Testis (tissue), 5 donors: ENCODE measurements around the gene IFI44. TPM values are rescaled to one million over a fixed set of nuclear protein-coding genes. Genes with fewer than 3 reads are reported as not detected.

ENCODE experiments used
- DNase-seq: peaks from one replicate; pipeline ENCODE4 v3.0.0-alpha.2; 2019
- H3K27ac ChIP-seq, 2 donors: fragments of 200-600 bp; sonication (generic); one replicate each; pipeline ENCODE4 v1.5.1; 2019
- H3K27me3 ChIP-seq: fragments of 200-600 bp; sonication (generic); one replicate; pipeline ENCODE4 v1.5.1; 2019
- H3K36me3 ChIP-seq: fragments of 200-600 bp; sonication (generic); one replicate; pipeline ENCODE4 v1.5.1; 2017; ENCODE audit warnings: low read depth; ENCODE audit errors: missing control alignments
- H3K4me1 ChIP-seq: fragments of 200-600 bp; sonication (generic); one replicate; pipeline ENCODE4 v1.5.1; 2019
- H3K4me3 ChIP-seq, 2 donors: fragments of 200-600 bp; sonication (generic); one replicate each; pipeline ENCODE4 v1.5.1; 2017 to 2019
- H3K9me3 ChIP-seq: fragments of 200-600 bp; sonication (generic); one replicate; pipeline ENCODE4 v1.5.1; 2017
- POLR2A ChIP-seq: fragments of 450-650 bp; IDR thresholded peaks from one replicate; pipeline ENCODE4 v1.6.1; 2017; ENCODE audit warnings: antibody characterized with exemption, mild to moderate bottlenecking, moderate library complexity
- WGBS, 2 donors: methylation state at CpG; one replicate each; pipeline ENCODE4 v1.1.5; 2018; 5-methylcytosine and 5-hydroxymethylcytosine counted together
- intact Hi-C: fragments of 100-400 bp; cut with DNase I; formaldehyde crosslinking; loops from one replicate; pipeline ENCODE4 v1.15.1; 2023; ENCODE audit warnings: low total_unique reads
- long read RNA-seq, 2 donors: transcript quantifications; one replicate each; lab custom pipeline, GENCODE V29; 2026
- polyA plus RNA-seq: library from polyadenylated mRNA; stranded (reverse); fragments of 350-450 nt; fragmentation: Illumina TruSeq; extraction: RNeasy Lipid Tissue Mini Kit (QIAGEN cat#74804); gene quantifications from one replicate; pipeline ENCODE4 v1.2.3, GENCODE V29; 2014; ENCODE audit warnings: low read depth, low replicate concordance; ENCODE audit not compliant: insufficient read depth
- total RNA-seq, 2 donors: library from RNA; depleted of rRNA; stranded (reverse); fragments of >200 nt; gene quantifications; one replicate each; pipeline ENCODE4 v1.2.3, GENCODE V29; 2016
- TF ChIP-seq, protein P1 (sequence below), 3 experiments: fragments of 450-650 bp in 2 of 3; fragments of 200-600 bp in 1 of 3; sonication (generic) in 1 of 3; IDR thresholded peaks; one replicate each; pipeline ENCODE4 v1.5.1; 2016 to 2019; ENCODE audit warnings: antibody characterized with exemption in 3 of 3, mild to moderate bottlenecking in 2 of 3, moderate library complexity in 1 of 3

IFI44 gene, protein sequence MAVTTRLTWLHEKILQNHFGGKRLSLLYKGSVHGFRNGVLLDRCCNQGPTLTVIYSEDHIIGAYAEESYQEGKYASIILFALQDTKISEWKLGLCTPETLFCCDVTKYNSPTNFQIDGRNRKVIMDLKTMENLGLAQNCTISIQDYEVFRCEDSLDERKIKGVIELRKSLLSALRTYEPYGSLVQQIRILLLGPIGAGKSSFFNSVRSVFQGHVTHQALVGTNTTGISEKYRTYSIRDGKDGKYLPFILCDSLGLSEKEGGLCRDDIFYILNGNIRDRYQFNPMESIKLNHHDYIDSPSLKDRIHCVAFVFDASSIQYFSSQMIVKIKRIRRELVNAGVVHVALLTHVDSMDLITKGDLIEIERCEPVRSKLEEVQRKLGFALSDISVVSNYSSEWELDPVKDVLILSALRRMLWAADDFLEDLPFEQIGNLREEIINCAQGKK
- total RNA-seq, result 10 to 100 TPM; 12.3 to 17.7 TPM
- polyA plus RNA-seq, result 7.5 TPM
- long read RNA-seq, donor 1, partial matches to known transcripts, result 16 of 19 reads
- long read RNA-seq, donor 1, other reads (novel, unspliced or antisense), result 0 of 19 reads
- long read RNA-seq, donor 2, partial matches to known transcripts, result 0 of 3 reads
- long read RNA-seq, donor 2, other reads (novel, unspliced or antisense), result 0 of 3 reads

DNA sequence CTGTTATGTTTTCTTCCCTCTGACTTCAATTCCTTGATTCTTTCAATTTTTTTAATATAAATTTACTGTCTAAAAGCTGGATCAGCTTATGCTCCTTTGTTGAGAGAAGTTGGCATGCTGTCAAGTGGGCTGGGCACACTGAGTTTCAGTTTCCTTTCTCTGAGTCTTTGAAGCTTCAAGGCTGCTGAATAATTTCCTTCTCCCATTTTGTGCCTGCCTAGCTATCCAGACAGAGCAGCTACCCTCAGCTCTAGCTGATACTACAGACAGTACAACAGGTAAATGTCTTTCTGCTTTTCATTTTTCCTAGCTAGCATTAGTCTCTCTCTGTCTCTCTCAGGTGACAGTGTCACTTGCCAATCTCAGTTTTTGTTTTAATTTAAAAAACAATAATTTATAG, at the start of gene IFI44:
Gene IFI44, plus strand, starts transcription at position 204 of the 400 bp plus-strand sequence. CDS start 365 bp downstream, outside the sequence.
- intact Hi-C loops, result no loop called here
- TF ChIP-seq POLR2A, result no peak
- TF ChIP-seq, protein P1, sequence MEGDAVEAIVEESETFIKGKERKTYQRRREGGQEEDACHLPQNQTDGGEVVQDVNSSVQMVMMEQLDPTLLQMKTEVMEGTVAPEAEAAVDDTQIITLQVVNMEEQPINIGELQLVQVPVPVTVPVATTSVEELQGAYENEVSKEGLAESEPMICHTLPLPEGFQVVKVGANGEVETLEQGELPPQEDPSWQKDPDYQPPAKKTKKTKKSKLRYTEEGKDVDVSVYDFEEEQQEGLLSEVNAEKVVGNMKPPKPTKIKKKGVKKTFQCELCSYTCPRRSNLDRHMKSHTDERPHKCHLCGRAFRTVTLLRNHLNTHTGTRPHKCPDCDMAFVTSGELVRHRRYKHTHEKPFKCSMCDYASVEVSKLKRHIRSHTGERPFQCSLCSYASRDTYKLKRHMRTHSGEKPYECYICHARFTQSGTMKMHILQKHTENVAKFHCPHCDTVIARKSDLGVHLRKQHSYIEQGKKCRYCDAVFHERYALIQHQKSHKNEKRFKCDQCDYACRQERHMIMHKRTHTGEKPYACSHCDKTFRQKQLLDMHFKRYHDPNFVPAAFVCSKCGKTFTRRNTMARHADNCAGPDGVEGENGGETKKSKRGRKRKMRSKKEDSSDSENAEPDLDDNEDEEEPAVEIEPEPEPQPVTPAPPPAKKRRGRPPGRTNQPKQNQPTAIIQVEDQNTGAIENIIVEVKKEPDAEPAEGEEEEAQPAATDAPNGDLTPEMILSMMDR (IDR thresholded peaks at IDR 0.05), result no peak
- no peaks in the 10 kb centered on the region for H3K27me3 ChIP-seq
- H3K36me3 ChIP-seq, result no peaks in the 10 kb centered on the region
- H3K9me3 ChIP-seq, result no peaks in the 10 kb centered on the region
- H3K27ac ChIP-seq, result peak within 1 kb of the TSS in 1 of 2 donors; percentile 81
- H3K4me3 ChIP-seq, result peak within 1 kb of the TSS; percentile 8 to 44
- peaks cover 3% of the 10 kb centered on the region for H3K4me1 ChIP-seq
- peak; percentile 91 for DNase-seq

DNA sequence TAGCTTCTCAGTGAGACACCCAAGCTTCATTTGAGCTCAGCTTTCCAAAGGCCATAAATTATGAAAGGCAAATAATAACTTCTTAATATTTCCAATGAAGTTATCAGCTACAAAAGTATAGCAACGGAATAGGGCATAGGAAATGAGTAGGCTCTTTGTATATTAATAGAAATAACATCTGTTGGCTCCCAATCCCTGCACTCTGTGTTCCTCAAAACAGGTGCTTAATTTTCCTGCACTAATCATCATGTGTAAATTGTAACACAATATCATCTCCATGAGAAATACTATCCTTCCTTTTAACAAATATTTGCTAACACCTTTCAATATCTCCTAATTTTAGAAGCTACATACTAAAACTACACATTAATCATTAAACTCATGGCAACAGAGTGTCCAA, 48.6 kb upstream of the IFI44 start:
- 36 to 42% methylated on average over 1 of the region's 1 CpG for WGBS, 2 donors
- intact Hi-C loops, result no loop called here
- Histone ChIP-seq H3K27me3 (no peaks in the 10 kb centered on the region), H3K4me3 (no peak overlapping the region), H3K9me3 (no peaks in the 10 kb centered on the region), H3K27ac (no peak overlapping the region), H3K4me1 (no peaks in the 10 kb centered on the region), H3K36me3 (no peaks in the 10 kb centered on the region)
- DNase-seq, result no peak
- no peak for TF ChIP-seq POLR2A
- TF ChIP-seq, protein P1 (IDR thresholded peaks at IDR 0.05), result no peak

DNA sequence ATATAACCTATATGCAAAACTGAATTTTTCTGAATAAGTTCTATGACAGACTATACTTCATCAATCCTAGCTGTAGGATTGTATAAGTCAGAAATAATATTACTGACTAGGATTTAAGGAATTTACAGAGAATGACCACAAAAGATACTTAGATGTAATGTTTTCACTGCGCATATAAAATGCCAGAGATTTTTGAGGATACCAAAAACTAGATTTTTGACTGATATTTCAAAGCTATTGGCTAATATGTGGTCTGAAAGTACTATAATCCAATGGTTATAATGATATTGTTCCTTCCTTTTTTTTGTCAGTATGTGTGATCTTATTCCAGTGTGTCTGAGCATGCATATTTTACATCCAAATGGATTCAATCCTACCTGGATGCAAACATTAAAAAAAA, 46.4 kb upstream of the IFI44 start:
- intact Hi-C loops, result no loop called here
- no peaks in the 10 kb centered on the region for H3K9me3 ChIP-seq
- no peak overlapping the region for H3K27ac ChIP-seq
- H3K36me3 ChIP-seq, result no peaks in the 10 kb centered on the region
- TF ChIP-seq POLR2A, result no peak
- TF ChIP-seq, protein P1 (IDR thresholded peaks at IDR 0.05), result no peak
- no peaks in the 10 kb centered on the region for H3K27me3 ChIP-seq
- 98% methylated on average over 1 of the region's 1 CpG for WGBS, 2 donors
- DNase-seq, result no peak
- H3K4me3 ChIP-seq, result no peak overlapping the region
- no peaks in the 10 kb centered on the region for H3K4me1 ChIP-seq

DNA sequence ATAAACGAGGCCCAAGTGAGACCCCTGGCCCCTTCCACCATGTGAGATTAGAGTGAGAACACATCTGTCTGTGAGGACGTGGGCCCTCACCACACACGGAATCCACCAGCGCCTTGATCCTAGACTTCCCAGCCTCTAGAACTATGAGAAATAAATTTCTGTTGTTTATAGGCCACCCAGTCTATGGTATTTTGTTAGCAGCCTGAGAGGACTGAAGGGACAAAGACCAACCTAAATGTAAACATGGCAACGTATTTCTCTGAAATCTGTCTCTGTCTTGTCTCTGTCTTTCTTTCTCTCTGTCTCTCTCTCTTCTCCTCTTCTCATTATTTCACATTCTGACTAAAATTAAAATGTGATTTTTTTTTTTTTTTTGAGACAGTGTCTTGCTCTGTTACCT, 45.0 kb upstream of the IFI44 start:
- DNase-seq, result no peak
- H3K36me3 ChIP-seq, result no peaks in the 10 kb centered on the region
- TF ChIP-seq, protein P1 (IDR thresholded peaks at IDR 0.05), result no peak
- TF ChIP-seq POLR2A, result no peak
- H3K4me1 ChIP-seq, result no peaks in the 10 kb centered on the region
- no peaks in the 10 kb centered on the region for H3K27me3 ChIP-seq
- WGBS, 2 donors, result 82 to 92% methylated on average over 5 of the region's 5 CpGs
- H3K4me3 ChIP-seq, result no peak overlapping the region
- H3K9me3 ChIP-seq, result no peaks in the 10 kb centered on the region
- no peak overlapping the region for H3K27ac ChIP-seq
- intact Hi-C loops, result loop anchor here (5.0 kb wide), 1 partner anchor 472 kb away; no protein-coding TSS in a partner anchor
